CD4-positive, CD25-positive, alpha-beta regulatory T cell (primary cell): ENCODE results near the gene OLIG1. TPM values are rescaled to one million over a fixed set of nuclear protein-coding genes. Genes with fewer than 3 reads are reported as not detected.
A peak's percentile ranks its signal among the peaks of the same experiment; 100 is the strongest.

Source experiments
- ATAC-seq, 2 donors: fragments of 150-1000 bp; cut with Tn5 transposase; one replicate each; pipeline ENCODE4 v1.10.0; 2021; ENCODE audit warnings: low read depth in 2 of 2, moderate number of reproducible peaks in 2 of 2, moderate library complexity in 1 of 2
- DNase-seq, 3 donors: peaks; one replicate each; pipeline versions ENCODE4 v3.0.0 to v3.0.0-alpha.2; 2012 to 2022; ENCODE audit warnings: mixed read lengths in 1 of 3
- H3K27ac ChIP-seq: one replicate; pipeline ENCODE4 v1.7.0; 2013; ENCODE audit warnings: mild to moderate bottlenecking, low read length; ENCODE audit not compliant: insufficient read depth, poor library complexity, severe bottlenecking
- H3K27me3 ChIP-seq: one replicate; pipeline ENCODE4 v1.7.0; 2013; ENCODE audit warnings: low read length; ENCODE audit not compliant: control insufficient read depth, insufficient read depth
- H3K36me3 ChIP-seq: one replicate; pipeline ENCODE4 v1.7.0; 2013; ENCODE audit warnings: mild to moderate bottlenecking, low read length, moderate library complexity; ENCODE audit not compliant: control insufficient read depth, insufficient read depth
- H3K4me1 ChIP-seq: 2 replicates; pipeline ENCODE4 v1.7.0; 2013; ENCODE audit warnings: mild to moderate bottlenecking, low read length; ENCODE audit not compliant: insufficient read depth, control insufficient read depth, poor library complexity, severe bottlenecking
- H3K4me3 ChIP-seq: one replicate; pipeline ENCODE4 v1.7.0; 2013; ENCODE audit warnings: low read depth, mild to moderate bottlenecking, low read length, moderate library complexity
- H3K9me3 ChIP-seq, 2 experiments: 1 replicate in 1 of 2; 2 replicates in 1 of 2; pipeline ENCODE4 v1.7.0; 2013; ENCODE audit warnings: low read length in 2 of 2, mild to moderate bottlenecking in 1 of 2, moderate library complexity in 1 of 2; ENCODE audit not compliant: control insufficient read depth in 2 of 2
- H3K27ac Mint-ChIP-seq, 3 donors: one replicate each; pipeline ENCODE4 v1.8.0; 2020 to 2022; ENCODE audit warnings: mild to moderate bottlenecking in 3 of 3, mixed read lengths in 3 of 3, moderate library complexity in 2 of 3
- H3K27me3 Mint-ChIP-seq: one replicate; pipeline ENCODE4 v1.8.0; 2022; ENCODE audit warnings: mild to moderate bottlenecking, mixed read lengths
- H3K36me3 Mint-ChIP-seq: one replicate; pipeline ENCODE4 v1.8.0; 2020; ENCODE audit warnings: mixed read lengths
- H3K4me1 Mint-ChIP-seq, 4 donors: one replicate each; pipeline ENCODE4 v1.8.0; 2020 to 2022; ENCODE audit warnings: mixed read lengths in 4 of 4, mild to moderate bottlenecking in 1 of 4
- H3K4me3 Mint-ChIP-seq, 4 donors: one replicate each; pipeline ENCODE4 v1.8.0; 2020 to 2022; ENCODE audit warnings: mild to moderate bottlenecking in 4 of 4, mixed read lengths in 4 of 4, moderate library complexity in 3 of 4
- H3K9me3 Mint-ChIP-seq, 7 donors: one replicate each; pipeline ENCODE4 v1.8.0; 2020 to 2022; ENCODE audit warnings: mixed read lengths in 7 of 7, mild to moderate bottlenecking in 3 of 7, moderate library complexity in 2 of 7
- polyA plus RNA-seq, 4 donors: library from polyadenylated mRNA; unstranded; fragments of 300-500 nt; fragmentation: Illumina TruSeq; gene quantifications; one replicate each; pipeline ENCODE4 v1.2.3, GENCODE V29; 2021
- total RNA-seq: library from RNA; stranded (reverse); gene quantifications from one replicate; pipeline ENCODE4 v1.2.3, GENCODE V29; 2022

The OLIG1 gene
- total and polyA plus RNA-seq, 5 donors from 2014 or later, result not detected

- no peaks in the 10 kb centered on the region for H3K9me3 ChIP-seq
- peaks cover 17% of the 10 kb centered on the region for H3K27me3 ChIP-seq
- DNase-seq (no peak), ATAC-seq (no peak)
- H3K4me1 ChIP-seq, result peaks cover 48% of the 10 kb centered on the region
- Mint-ChIP-seq H3K36me3 (peaks cover 6% of the 10 kb centered on the region), H3K4me3 (peak overlapping the region; percentile 63 to 84 (median 78)), H3K27me3 (peaks cover 78% of the 10 kb centered on the region), H3K4me1 (peaks cover 7 to 51% (median 16%) of the 10 kb centered on the region in 4 donors), H3K9me3 (peaks cover 0 to 2% (median 0%) of the 10 kb centered on the region in 7 donors), H3K27ac (no peak overlapping the region)
- H3K4me3 ChIP-seq, result no peak overlapping the region
- H3K27ac ChIP-seq, result no peak overlapping the region
- H3K36me3 ChIP-seq, result no peaks in the 10 kb centered on the region
Measured at GRCh38 chr21:33028287-33028670, 41.7 kb upstream of the OLIG1 start.

- peak overlapping the region in 3 of 4 donors; percentile 66 to 84 (median 80) for H3K4me3 Mint-ChIP-seq
- H3K4me1 Mint-ChIP-seq, result peaks cover 6 to 46% (median 16%) of the 10 kb centered on the region in 4 donors
- Histone ChIP-seq H3K4me3 (peak overlapping the region; percentile 31), H3K27ac (no peak overlapping the region), H3K27me3 (peaks cover 17% of the 10 kb centered on the region), H3K4me1 (peaks cover 43% of the 10 kb centered on the region), H3K36me3 (no peaks in the 10 kb centered on the region), H3K9me3 (no peaks in the 10 kb centered on the region)
- peak; percentile 52 to 54 for ATAC-seq
- peaks cover 72% of the 10 kb centered on the region for H3K27me3 Mint-ChIP-seq
- peak in 1 of 3 donors; percentile 46 for DNase-seq
- no peak overlapping the region for H3K27ac Mint-ChIP-seq
- peaks cover 0 to 2% (median 0%) of the 10 kb centered on the region in 7 donors for H3K9me3 Mint-ChIP-seq
- H3K36me3 Mint-ChIP-seq, result peaks cover 5% of the 10 kb centered on the region
Measured at GRCh38 chr21:33028773-33029384, 41.1 kb upstream of the OLIG1 start.

- Histone ChIP-seq H3K27ac (no peak overlapping the region), H3K27me3 (peaks cover 16% of the 10 kb centered on the region), H3K9me3 (no peaks in the 10 kb centered on the region), H3K4me1 (peaks cover 37% of the 10 kb centered on the region), H3K4me3 (peak overlapping the region; percentile 31), H3K36me3 (no peaks in the 10 kb centered on the region)
- Mint-ChIP-seq H3K4me1 (peaks cover 5 to 41% (median 13%) of the 10 kb centered on the region in 4 donors), H3K27ac (no peak overlapping the region), H3K27me3 (peaks cover 69% of the 10 kb centered on the region), H3K4me3 (peak overlapping the region in 2 of 4 donors; percentile 46 to 84), H3K36me3 (no peaks in the 10 kb centered on the region), H3K9me3 (peaks cover 0 to 2% (median 0%) of the 10 kb centered on the region in 7 donors)
- no peak for DNase-seq
- no peak for ATAC-seq
Measured at GRCh38 chr21:33029385-33029921, 40.5 kb upstream of the OLIG1 start.

- H3K36me3 Mint-ChIP-seq, result no peaks in the 10 kb centered on the region
- ATAC-seq, result no peak
Measured at GRCh38 chr21:33029975-33030461, 39.9 kb upstream of the OLIG1 start.

GRCh38 chr21:33030633-33031032 is 39.3 kb upstream of the OLIG1 start:
- Mint-ChIP-seq H3K4me1 (peaks cover 5 to 33% (median 12%) of the 10 kb centered on the region in 4 donors), H3K27me3 (peaks cover 70% of the 10 kb centered on the region), H3K27ac (no peak overlapping the region), H3K4me3 (peak overlapping the region in 1 of 4 donors; percentile 28), H3K9me3 (peaks cover 0 to 4% (median 0%) of the 10 kb centered on the region in 7 donors), H3K36me3 (no peaks in the 10 kb centered on the region)
- H3K9me3 ChIP-seq, result no peaks in the 10 kb centered on the region
- no peak overlapping the region for H3K4me3 ChIP-seq
- H3K4me1 ChIP-seq, result peaks cover 32% of the 10 kb centered on the region
- H3K27ac ChIP-seq, result no peak overlapping the region
- peaks cover 14% of the 10 kb centered on the region for H3K27me3 ChIP-seq
- no peak for DNase-seq
- H3K36me3 ChIP-seq, result no peaks in the 10 kb centered on the region
- no peak for ATAC-seq

More at GRCh38 chr21:33029975-33030461, 39.9 kb upstream of the OLIG1 start:
- peaks cover 34% of the 10 kb centered on the region for H3K4me1 ChIP-seq
- H3K4me3 Mint-ChIP-seq, result no peak overlapping the region
- peaks cover 0 to 4% (median 0%) of the 10 kb centered on the region in 7 donors for H3K9me3 Mint-ChIP-seq
- DNase-seq, result no peak
- peaks cover 5 to 35% (median 12%) of the 10 kb centered on the region in 4 donors for H3K4me1 Mint-ChIP-seq
- H3K27ac Mint-ChIP-seq, result no peak overlapping the region
- H3K4me3 ChIP-seq, result no peak overlapping the region
- H3K27ac ChIP-seq, result no peak overlapping the region
- peaks cover 12% of the 10 kb centered on the region for H3K27me3 ChIP-seq
- no peaks in the 10 kb centered on the region for H3K36me3 ChIP-seq
- H3K9me3 ChIP-seq, result no peaks in the 10 kb centered on the region
- H3K27me3 Mint-ChIP-seq, result peaks cover 69% of the 10 kb centered on the region

- H3K27me3 Mint-ChIP-seq, result peaks cover 64% of the 10 kb centered on the region
- peaks cover 14% of the 10 kb centered on the region for H3K27me3 ChIP-seq
Measured at GRCh38 chr21:33031152-33031911, 38.6 kb upstream of the OLIG1 start.

GRCh38 chr21:33032434-33033047 is 37.4 kb upstream of the OLIG1 start:
- Mint-ChIP-seq H3K36me3 (no peaks in the 10 kb centered on the region), H3K4me1 (peaks cover 7 to 32% (median 21%) of the 10 kb centered on the region in 4 donors), H3K27ac (no peak overlapping the region), H3K9me3 (peaks cover 0 to 4% (median 0%) of the 10 kb centered on the region in 7 donors), H3K4me3 (no peak overlapping the region), H3K27me3 (peaks cover 60% of the 10 kb centered on the region)
- Histone ChIP-seq H3K9me3 (no peaks in the 10 kb centered on the region), H3K27ac (no peak overlapping the region), H3K4me3 (no peak overlapping the region), H3K27me3 (peaks cover 12% of the 10 kb centered on the region), H3K36me3 (no peaks in the 10 kb centered on the region), H3K4me1 (peaks cover 29% of the 10 kb centered on the region)
- ATAC-seq (no peak), DNase-seq (no peak)

More at GRCh38 chr21:33031152-33031911, 38.6 kb upstream of the OLIG1 start:
- Histone ChIP-seq H3K4me3 (no peak overlapping the region), H3K4me1 (peaks cover 33% of the 10 kb centered on the region), H3K36me3 (no peaks in the 10 kb centered on the region), H3K9me3 (no peaks in the 10 kb centered on the region), H3K27ac (no peak overlapping the region)
- Mint-ChIP-seq H3K4me1 (peaks cover 6 to 28% (median 13%) of the 10 kb centered on the region in 4 donors), H3K4me3 (no peak overlapping the region), H3K36me3 (no peaks in the 10 kb centered on the region), H3K27ac (no peak overlapping the region), H3K9me3 (peaks cover 0 to 4% (median 0%) of the 10 kb centered on the region in 7 donors)
- no peak for ATAC-seq
- DNase-seq, result no peak
